Left lung (tissue), 10 donors: Measurements from ENCODE around the gene CIAO2B. TPM values are rescaled to one million over a fixed set of nuclear protein-coding genes. Genes with fewer than 3 reads are reported as not detected.

Experiments
- ATAC-seq: fragments of 200-7000 bp; cut with Tn5 transposase; one replicate; pipeline ENCODE4 v1.9.1; 2020; ENCODE audit warnings: moderate library complexity
- DNase-seq, 4 donors: peaks; one replicate each; pipeline ENCODE4 v3.0.0-alpha.2; 2013 to 2020
- H3K27ac ChIP-seq, 2 donors: fragments of 200-600 bp; sonication (generic) in 1 of 2; one replicate each; pipeline versions ENCODE4 v1.5.0 to v1.8.0; 2020 to 2021
- H3K27me3 ChIP-seq, 2 donors: fragments of 200-600 bp; sonication (generic) in 1 of 2; one replicate each; pipeline versions ENCODE4 v1.5.0 to v1.8.0; 2020 to 2021
- H3K36me3 ChIP-seq, 2 donors: fragments of 200-600 bp; sonication (generic) in 1 of 2; one replicate each; pipeline versions ENCODE4 v1.5.0 to v1.8.0; 2020 to 2021
- H3K4me1 ChIP-seq, 2 donors: fragments of 200-600 bp; one replicate each; pipeline ENCODE4 v1.8.0; 2021
- H3K4me3 ChIP-seq, 2 donors: fragments of 200-600 bp; sonication (generic) in 1 of 2; one replicate each; pipeline versions ENCODE4 v1.5.0 to v1.8.0; 2020 to 2021; ENCODE audit warnings: mild to moderate bottlenecking in 1 of 2
- H3K9me3 ChIP-seq, 2 donors: fragments of 200-600 bp; sonication (generic) in 1 of 2; one replicate each; pipeline versions ENCODE4 v1.5.0 to v1.8.0; 2020 to 2021
- intact Hi-C, 2 donors: fragments of 100-400 bp; cut with DNase I; formaldehyde crosslinking; loops; one replicate each; pipeline versions ENCODE4 v1.11.2 to v1.14.2; 2022
- polyA plus RNA-seq, 6 donors: library from polyadenylated mRNA; unstranded; fragments of 120-200 nt; gene quantifications; one replicate each; pipeline ENCODE4 v1.2.1, GENCODE V29; 2013; ENCODE audit not compliant: insufficient read length in 6 of 6
- total RNA-seq, 2 donors: library from RNA; stranded (reverse); fragmentation: NEBNext Ultra II Directional; extraction: Animal tissue kit (Norgen Biotek cat#: 25700); gene quantifications; one replicate each; pipeline ENCODE4 v1.2.1, GENCODE V29; 2021
- TF ChIP-seq, protein P1 (sequence below), 2 donors: fragments of 200-600 bp; sonication (generic) in 1 of 2; IDR thresholded peaks; one replicate each; pipeline versions ENCODE4 v1.5.0 to v1.8.0; 2021; ENCODE audit warnings: antibody characterized with exemption in 2 of 2
- donor health status: DM: no; HTN: yes; CAD: no.
- donor health status: DM: no; HTN: no; CAD: no.

The CIAO2B gene
- total and polyA plus RNA-seq, 8 donors = 70.9 to 84.0 (median 81.9) TPM

DNA sequence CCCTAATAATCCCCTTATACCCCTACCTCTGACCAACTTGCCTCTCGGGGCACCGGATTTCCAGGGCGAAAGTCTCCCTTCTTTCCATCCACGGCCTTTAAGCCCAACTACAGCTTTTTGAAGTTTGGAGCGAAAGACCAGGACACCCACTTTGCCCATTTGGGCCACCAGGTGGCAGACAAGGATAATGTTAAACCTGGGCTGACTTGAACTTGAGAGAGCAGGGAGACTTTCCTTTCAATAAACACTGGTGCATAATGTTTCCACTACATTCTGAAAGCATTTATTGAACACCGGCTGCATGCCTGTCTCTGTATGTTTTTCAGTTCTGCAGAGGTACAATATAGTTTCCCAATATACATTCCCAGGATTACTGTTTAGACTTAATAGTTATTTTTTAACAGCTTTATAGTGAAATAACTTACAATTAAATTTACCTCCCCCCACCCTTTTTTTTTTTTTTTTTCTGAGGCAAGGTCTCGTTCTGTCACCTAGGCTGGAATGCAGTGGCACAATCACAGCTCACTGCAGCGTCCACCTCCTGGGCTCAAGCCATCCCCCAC lies 20.0 kb upstream of the CIAO2B start:
- peaks cover 2 to 35% of the 10 kb centered on the region in 2 donors for H3K27me3 ChIP-seq
- intact Hi-C loops = no loop called here
- peak; percentile 97 for ATAC-seq
- H3K27ac ChIP-seq = no peak overlapping the region
- no peak overlapping the region for H3K4me3 ChIP-seq
- H3K9me3 ChIP-seq = no peaks in the 10 kb centered on the region
- peak; percentile 61 to 79 (median 68) for DNase-seq
- H3K4me1 ChIP-seq = peaks cover 0 to 4% of the 10 kb centered on the region in 2 donors
- TF ChIP-seq, protein P1, sequence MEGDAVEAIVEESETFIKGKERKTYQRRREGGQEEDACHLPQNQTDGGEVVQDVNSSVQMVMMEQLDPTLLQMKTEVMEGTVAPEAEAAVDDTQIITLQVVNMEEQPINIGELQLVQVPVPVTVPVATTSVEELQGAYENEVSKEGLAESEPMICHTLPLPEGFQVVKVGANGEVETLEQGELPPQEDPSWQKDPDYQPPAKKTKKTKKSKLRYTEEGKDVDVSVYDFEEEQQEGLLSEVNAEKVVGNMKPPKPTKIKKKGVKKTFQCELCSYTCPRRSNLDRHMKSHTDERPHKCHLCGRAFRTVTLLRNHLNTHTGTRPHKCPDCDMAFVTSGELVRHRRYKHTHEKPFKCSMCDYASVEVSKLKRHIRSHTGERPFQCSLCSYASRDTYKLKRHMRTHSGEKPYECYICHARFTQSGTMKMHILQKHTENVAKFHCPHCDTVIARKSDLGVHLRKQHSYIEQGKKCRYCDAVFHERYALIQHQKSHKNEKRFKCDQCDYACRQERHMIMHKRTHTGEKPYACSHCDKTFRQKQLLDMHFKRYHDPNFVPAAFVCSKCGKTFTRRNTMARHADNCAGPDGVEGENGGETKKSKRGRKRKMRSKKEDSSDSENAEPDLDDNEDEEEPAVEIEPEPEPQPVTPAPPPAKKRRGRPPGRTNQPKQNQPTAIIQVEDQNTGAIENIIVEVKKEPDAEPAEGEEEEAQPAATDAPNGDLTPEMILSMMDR (IDR thresholded peaks at IDR 0.05) = peak; percentile 66 to 87
- H3K36me3 ChIP-seq = no peaks in the 10 kb centered on the region

DNA sequence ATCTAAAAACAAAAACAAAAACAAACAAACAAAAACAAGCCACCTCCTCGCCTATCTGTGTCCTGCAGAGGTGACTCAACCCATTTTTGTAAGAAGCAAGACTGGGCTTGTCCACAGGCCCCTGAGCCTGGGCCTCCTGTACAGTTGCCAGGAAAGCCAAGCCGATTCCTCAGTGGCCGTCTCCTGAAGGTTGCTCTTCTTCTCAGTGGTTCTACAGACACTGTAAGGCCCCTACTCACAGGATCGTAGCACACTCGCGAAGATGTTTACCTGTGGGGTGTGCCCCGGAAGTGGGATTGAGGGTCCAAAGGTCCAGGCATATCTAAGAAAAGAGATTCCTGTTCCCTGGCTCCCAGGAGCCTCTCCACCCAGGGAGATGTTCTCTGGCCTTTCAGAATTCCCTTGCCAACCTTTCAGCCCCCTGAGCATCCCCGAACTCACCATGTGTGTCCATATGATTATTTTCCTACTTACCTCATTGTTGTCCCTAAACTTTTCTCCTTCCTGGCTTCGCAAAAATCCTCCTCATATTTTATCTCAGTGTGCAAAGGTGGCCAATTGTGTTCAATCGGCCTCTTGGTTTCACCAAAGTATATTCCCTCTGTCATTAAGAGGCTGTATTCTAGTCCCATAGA lies 19.4 kb upstream of the CIAO2B start:
- Histone ChIP-seq H3K36me3 (no peaks in the 10 kb centered on the region), H3K4me3 (no peak overlapping the region), H3K27me3 (peaks cover 8 to 41% of the 10 kb centered on the region in 2 donors), H3K27ac (no peak overlapping the region), H3K4me1 (peaks cover 2 to 6% of the 10 kb centered on the region in 2 donors), H3K9me3 (no peaks in the 10 kb centered on the region)
- no peak for ATAC-seq
- peak in 1 of 4 donors; percentile 17 for DNase-seq
- intact Hi-C loops = no loop called here
- TF ChIP-seq, protein P1 (IDR thresholded peaks at IDR 0.05) = no peak

DNA sequence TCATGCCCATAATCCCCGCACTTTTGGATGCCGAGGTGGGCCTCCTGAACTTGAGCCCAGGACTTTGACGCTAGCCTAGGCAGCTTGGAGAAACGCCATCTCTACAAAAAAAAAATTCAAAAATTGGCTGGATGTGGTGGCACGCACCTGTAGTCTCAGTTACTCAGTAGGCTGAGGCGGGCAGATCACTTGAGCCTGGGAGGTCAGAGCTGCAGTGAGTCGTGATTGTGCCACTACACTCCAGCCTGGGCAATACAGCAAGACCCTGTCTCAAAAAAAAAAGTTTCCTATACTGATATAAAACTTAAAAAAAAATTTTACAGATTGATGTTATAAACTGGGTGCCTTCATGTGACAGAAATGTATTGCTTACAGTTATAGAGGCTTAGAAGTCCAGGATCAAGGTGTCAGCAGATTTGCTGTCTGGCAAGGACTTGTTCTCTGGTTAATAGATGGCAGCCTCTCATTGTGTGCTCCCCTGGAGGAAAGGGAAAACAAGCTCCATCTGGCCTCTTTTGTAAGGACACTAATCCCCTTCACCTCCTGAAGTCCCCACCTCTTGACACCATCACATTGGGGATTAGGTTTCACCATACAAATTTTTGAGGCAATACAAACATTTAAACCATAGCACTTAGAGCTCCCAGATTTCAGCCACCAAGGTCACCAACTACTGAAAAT lies 18.4 kb upstream of the CIAO2B start:
- intact Hi-C loops = no loop called here
- Histone ChIP-seq H3K9me3 (no peaks in the 10 kb centered on the region), H3K27ac (no peak overlapping the region), H3K4me3 (no peak overlapping the region), H3K27me3 (peaks cover 9 to 52% of the 10 kb centered on the region in 2 donors), H3K36me3 (no peaks in the 10 kb centered on the region), H3K4me1 (peaks cover 5 to 15% of the 10 kb centered on the region in 2 donors)
- ATAC-seq (no peak), DNase-seq (peak in 1 of 4 donors; percentile 29)
- TF ChIP-seq, protein P1 (IDR thresholded peaks at IDR 0.05) = no peak

GRCh38 chr16:66950971-66951790 lies 17.0 kb upstream of the CIAO2B start:
- DNase-seq (no peak), ATAC-seq (no peak)
- peaks cover 5 to 22% of the 10 kb centered on the region in 2 donors for H3K4me1 ChIP-seq
- no peaks in the 10 kb centered on the region for H3K9me3 ChIP-seq
- H3K4me3 ChIP-seq = no peak overlapping the region
- peaks cover 9 to 52% of the 10 kb centered on the region in 2 donors for H3K27me3 ChIP-seq
- TF ChIP-seq, protein P1 (IDR thresholded peaks at IDR 0.05) = no peak
- no peaks in the 10 kb centered on the region for H3K36me3 ChIP-seq
- H3K27ac ChIP-seq = no peak overlapping the region
- intact Hi-C loops = no loop called here
